NCI-H2227 treated with DMSO at 0.1 percent for 48 hours (cell line): Measurements from ENCODE around the gene RAB44.
"Not testable (repeated sequence)": the region's sequence is repeated elsewhere in the genome, so short reads cannot be mapped to it uniquely, and the experiment has no call there.

Experiments used
- DNase-seq: peaks from one replicate; lab custom pipeline; 2025; lab: John Stamatoyannopoulos, UW

RAB44 gene

DNA sequence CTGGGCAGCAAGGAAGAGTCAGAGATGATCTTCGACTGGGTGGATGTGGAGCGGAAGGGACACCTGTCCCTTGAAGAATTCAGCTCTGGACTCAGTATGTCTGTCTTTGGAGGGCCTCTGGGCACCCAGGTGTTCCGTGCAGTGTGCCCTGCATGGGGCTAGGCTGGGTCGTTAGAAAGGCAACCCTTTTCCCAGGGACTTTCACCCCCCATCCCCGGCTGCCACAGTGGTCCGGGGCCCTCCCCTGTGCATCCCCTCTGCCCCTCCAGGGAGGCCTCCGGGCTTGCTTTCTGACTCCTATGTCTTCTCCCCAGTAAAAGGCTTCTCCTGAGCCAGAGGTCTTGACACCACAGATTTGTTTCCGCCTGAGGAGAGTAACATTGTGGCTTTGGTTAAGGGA, 16.2 kb downstream of the RAB44 start:
- DNase-seq: no peak

DNA sequence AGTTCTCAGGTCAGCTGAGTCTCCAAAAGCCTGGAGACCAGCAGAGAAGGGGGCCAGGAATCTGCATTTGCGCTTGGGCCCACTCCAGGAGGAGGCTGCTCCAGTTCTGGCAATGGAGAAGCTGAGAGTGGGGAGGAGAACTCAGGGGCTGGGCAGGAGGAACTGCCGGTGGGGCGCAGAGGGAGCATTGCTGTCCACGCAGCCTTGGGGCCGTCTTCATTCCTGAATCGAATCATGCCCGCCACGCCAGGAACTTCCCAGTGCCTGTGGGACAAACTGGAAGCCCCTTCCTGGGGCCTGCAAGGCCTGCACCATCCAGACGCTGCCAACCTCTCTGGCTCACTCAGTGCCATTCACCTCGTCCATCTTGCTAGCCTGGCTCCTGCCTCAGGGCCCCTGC, 16.9 kb downstream of the RAB44 start:
- DNase-seq: no peak

DNA sequence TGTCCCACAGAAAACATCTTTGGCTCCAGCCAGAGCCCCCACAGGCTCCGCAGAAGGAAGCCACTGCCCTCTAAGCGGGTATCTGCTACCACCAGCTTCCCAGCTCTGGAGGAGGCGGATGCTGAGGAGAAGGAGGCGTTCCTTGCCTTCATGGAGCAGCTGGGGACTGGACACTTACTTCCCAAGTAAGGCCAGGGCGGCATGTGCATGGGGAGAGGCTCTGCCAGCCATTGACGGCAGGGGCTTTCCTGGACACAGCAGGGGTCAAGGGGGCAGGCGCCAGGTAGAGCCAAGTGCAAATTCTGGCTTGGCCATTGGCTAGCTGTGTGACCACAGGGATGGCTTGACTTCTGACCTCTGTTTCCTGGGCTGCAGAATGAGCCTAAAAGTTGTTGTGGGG, 17.8 kb downstream of the RAB44 start:
- no peak for DNase-seq

DNA sequence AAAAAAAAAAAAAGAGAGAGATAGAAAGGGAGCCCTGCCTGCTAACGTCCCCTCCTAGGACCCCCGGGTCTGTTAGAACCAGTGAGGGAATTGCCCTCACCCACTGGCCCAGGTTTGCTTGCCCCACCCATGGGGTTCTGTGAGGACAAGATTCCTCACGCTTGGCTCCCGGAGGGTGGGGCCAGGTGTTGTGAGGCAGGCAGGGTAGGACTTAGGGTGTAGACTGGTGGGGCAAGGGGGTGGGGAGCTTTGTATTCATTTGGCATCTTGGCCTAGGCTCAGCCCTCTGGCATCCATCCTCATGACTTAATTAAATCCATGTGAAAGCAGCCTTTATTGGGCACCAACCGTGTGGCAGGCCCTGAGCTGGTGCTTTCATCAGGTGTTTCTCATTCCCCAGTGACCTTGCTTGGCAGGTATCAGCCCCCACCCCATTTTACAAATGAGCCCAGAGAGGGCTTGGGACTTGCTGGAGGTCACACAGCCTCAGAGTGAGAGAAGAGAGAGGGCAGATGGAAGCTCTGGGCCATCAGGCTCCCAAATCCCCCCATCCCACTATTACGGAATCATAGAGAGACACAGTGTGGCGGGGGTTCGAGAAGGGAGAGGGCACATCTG, 19.0 kb downstream of the RAB44 start:
- DNase-seq: no peak

DNA sequence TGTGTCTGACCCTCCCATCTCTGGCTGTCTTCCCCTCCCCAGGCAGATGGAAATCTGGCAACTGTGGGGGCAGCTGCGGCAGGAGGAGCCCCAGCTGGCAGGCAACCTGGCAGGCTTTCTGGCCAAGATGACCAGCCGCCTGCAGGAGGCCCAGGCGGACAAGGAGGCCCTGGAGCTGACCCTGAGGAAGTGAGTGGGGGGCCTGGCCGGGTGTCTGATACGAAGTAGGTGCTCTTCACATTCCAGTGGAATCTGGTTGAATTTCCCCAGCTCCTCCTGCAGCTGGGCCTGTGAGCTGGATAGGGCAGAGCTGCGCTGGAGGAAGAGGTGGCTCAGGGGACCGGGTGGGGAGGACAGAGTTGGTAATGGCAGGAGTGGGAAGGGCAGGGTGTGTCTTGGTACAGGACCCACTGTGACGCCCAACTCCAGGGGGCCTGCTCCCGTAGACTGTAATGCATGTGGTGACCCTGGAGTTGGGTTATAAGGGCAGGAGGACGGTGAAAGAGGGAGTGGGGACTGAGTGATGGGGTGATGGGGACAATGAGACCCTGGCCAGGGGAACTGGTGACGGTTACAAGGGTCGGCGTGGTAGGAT, 19.7 kb downstream of the RAB44 start:
- no peak for DNase-seq

DNA sequence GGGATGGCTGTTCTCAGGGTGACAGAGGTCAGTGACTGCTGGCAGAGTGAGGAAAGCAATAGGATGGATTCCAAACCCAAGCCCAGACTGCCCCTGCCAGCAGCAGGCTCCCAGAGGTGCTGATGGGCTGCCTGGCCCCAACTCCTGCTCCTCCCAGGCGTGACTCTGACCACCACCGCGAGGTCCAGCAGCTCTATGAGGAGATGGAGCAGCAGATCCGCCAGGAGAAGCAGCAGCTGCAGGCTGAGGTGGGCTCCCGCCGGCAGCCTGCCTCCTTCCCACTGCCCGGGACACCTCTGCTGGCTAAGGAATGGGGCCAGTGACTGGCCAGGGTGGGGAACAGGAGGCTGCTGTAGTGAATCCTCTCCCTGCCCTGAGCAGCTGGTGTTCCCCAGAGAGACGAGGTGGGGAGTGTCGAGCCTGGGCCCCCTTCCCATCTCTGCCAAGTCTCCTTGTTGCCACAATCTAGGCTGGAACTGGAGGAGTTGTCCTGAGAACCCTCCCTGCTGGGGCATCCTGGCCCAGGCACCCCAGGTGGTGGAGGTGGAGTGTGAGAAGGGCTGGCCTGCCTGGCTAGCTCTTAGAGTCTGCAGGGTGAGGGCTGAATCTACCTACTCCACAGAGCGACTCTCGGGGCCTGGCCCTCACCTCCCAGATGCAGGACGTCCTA, 20.4 kb downstream of the RAB44 start:
- DNase-seq: no peak

DNA sequence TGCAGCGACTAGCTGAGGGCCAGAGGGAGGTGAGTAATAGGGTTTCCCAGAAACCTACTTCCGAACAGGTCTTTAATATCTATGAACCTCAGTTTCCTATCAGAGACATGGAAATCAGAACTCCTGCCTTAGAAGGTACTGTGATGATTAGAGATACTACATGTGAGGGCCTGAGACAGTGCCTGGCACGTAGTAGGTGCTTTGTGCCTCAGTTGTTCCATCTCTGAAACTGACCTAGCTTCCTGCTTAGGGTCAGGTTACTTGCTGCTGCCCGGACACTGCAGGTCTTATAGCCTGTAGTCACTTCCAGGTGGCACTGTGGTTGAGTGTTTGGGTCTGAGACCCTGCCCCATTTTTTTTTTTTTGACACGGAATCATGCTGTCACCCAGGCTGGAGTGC, 20.9 kb downstream of the RAB44 start:
- no peak for DNase-seq

DNA sequence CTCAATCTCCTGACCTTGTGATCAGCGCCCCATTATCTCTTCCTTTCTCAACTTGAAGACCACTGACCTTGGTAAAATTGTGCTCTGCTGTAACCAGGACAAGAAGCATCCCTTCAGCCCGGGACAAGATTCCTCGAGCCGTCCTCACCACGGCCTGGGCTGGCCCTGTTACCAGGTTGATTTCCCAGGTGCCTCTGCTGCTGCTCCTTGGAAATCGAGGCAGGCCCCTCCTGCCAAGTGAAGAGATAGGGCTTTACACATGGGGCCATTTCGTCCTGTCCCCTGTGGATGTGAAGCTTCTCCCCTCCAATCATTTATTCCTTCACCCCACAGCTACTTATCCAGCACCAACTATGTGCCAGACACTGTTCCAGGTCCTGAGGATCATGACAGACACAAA, 21.5 kb downstream of the RAB44 start:
- DNase-seq: no peak

DNA sequence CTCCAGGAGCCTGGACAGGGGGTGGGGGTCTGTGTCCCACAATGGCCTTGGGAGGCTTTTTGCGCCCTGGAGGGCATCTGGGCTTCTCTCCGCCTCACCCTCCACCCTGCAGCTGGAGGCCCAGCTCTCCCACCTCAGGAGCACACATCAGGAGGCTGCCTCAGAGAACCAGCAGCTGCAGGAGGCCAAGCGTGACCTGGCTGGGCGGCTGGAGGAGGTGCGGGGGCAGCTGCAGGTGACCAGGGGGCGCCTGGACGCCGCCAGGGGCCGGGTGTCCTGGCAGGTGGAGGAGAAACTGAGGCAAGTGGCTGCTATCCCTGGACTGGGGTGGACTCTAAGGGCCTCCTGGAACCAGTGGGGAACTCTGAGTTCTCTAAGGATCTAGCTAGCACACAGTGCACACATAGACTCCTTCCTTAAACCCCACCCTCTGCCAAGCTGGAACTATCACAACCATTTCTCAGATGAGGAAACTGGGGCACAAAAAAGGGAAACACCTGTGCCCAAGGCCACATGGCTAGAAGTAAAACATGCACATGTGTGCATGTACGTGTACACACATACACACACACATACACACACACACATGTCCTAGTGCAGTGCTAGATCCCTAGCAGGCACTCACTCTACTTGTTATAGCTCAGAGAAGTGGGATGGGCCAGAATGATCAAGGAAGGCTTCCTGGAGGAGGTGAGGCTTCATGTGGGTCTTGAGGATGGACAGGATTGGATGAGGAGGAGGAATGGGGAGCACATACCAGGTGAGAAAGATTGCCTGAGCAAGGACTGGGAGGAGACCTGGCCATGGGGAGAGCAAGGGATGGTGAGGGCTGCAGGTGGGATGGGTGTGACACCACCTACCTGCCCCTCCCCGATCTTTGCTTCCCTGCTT, 22.9 kb downstream of the RAB44 start:
- DNase-seq: no peak

DNA sequence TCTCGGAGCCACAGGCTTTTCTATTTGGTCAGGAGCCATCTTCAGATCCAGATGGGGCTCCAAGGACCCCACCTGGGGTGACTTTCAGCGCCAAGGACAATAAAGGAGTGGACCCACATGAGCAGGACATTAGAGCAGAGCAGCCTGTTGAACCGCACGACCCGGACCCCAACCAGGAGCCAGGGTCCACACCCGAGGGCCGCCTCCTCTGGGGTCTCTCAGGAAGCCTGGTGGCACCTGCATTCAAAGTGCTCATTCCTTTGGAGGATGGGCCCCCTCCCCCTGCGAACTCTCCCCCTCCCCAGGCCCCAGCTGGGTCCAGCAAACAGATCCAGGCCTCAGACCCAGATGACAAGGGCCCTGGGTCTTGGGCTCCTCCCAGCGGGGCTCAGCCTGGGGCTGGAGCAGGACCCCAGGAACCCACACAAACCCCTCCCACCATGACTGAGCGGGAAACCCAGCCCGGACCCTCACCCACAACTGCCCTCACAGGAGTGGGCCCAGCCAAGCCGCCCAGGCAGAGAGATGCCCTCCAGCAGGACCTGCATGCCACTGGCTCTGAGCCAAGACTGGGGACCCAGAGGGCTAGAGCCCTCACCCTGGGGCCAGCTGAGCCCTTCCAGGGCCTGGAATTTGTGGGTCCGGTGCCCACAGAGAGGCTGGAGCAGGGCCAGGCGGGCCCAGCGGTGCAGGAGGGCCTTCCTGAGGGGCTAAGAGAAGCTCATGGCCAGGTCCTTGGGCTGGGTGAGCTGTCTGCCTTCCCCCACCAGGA, 23.9 kb downstream of the RAB44 start:
- no peak for DNase-seq

DNA sequence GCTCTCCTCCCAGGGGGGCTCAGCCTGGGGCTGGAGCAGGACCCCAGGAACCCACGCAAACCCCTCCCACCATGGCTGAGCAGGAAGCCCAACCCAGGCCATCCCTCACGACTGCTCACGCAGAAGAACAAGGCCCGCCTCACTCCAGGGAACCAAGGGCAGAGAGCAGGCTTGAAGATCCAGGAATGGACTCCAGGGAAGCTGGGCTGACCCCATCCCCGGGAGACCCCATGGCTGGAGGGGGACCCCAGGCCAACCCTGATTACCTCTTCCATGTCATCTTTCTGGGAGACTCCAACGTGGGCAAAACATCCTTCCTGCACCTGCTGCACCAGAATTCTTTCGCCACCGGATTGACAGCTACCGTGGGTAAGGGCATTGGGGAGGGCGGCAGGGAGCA, 24.7 kb downstream of the RAB44 start:
- DNase-seq: no peak

DNA sequence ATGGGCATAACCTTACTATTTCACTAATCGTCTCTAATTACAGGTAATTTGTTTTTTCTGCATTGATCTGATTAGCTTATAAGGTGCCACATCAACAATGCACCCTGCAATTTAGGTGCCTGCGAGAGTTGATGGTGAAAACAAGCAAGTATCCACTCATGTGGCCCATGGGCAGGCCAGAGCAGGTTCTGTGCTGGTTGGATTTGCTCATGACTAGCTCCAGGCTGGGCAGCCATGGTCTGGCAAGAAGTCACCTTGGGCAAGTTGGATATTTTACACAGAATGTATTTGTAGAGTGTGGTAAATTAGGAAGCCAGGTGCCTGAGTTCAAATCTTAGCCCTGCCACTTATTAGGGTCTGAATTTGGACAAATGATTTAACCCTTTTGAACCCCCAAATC, 25.3 kb downstream of the RAB44 start:
- DNase-seq: no peak

DNA sequence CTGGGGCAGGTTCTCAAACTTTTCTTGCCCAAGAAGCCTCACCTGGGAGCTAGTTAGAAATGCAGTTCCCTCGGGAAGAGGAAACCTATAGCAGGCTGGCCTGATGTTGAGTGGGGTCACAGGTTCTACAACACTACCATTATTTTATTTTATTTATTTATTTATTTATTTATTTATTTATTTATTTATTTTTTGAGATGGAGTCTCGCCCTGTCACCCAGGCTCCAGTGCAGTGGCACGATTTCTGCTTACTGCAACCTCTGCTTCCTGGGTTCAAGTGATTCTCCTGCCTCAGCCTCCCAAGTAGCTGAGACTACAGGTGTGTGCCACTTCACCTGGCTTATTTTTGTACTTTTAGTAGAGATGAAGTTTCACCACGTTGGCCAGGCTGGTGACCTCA, 26.4 kb downstream of the RAB44 start:
- DNase-seq: not testable (repeated sequence)

DNA sequence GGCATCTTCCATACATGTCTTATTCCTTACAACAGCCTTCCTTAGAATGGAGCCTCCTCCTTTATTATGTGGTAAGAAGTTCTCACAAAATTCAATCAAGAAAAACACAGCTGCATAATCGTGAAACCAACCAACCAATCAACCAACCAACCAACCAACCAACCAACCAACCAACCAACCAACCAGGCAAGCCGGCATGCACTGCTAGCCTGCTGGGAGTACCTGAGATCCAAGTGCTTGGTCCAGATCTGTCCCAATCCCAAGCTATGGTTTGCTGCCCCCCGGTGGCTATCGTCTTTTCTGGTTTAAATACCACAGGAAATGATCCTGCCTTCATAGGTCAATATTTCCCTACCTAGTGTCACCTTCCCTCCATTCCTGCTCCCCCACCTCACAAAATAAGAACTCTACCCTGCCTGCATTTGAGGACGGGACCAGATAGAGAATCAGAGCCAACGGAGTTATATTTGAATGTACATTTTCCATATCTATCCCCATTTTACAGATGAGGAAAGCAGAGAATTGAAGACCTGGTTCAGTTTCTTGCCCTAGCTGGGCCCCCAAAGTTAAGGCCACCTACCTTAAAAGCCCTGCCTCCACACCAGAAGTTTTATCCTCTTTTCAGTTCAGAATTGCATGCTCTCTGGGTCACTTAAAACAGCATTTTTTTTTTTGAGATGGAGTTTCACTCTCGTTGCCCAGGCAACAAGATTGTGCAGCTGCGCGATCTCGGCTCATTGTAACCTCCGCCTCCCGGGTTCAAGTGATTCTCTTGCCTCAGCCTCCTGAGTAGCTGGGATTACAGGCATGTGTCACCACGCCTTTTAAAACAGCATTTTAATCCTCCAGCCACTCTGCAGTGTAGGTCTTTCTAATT, 27.1 kb downstream of the RAB44 start:
- DNase-seq: peak; percentile 19

DNA sequence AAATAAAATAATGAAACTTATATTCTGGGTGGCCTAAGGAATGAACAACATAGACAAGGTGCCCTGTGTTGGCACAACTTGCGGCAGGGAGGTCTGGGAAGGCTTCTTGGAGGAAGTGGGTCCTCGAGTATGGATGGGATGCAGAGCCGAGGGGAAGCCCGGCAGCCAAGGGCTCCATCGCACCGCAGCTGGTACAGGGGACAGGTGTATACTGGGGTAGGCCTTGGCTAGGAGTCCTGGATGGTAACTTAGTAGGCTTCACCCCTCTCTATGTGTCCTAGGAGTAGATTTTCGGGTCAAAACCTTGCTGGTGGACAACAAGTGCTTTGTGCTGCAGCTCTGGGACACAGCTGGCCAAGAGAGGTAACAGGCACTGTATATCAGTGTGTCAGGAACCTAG, 28.0 kb downstream of the RAB44 start:
- no peak for DNase-seq

DNA sequence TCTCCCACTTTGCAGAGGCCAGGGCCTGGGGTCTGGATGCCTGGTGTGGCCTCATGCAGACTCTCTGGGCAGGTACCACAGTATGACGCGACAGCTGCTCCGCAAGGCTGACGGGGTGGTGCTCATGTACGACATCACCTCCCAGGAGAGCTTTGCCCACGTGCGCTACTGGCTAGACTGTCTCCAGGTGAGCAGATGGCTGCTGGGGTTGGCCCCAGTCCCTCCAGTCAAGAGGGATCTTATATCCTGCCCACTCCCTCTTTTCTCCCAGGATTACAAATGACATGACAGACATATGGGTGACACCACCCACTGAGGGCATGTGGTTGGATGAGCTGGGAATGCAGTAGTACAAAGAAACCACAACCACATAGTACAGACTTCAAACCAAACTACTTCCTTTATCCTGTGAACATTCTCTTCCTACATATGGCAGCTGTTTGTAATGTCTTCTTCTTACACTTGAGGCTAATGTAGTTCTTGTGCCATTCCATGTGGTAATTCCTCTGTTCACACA, 29.9 kb downstream of the RAB44 start:
- DNase-seq: no peak

DNA sequence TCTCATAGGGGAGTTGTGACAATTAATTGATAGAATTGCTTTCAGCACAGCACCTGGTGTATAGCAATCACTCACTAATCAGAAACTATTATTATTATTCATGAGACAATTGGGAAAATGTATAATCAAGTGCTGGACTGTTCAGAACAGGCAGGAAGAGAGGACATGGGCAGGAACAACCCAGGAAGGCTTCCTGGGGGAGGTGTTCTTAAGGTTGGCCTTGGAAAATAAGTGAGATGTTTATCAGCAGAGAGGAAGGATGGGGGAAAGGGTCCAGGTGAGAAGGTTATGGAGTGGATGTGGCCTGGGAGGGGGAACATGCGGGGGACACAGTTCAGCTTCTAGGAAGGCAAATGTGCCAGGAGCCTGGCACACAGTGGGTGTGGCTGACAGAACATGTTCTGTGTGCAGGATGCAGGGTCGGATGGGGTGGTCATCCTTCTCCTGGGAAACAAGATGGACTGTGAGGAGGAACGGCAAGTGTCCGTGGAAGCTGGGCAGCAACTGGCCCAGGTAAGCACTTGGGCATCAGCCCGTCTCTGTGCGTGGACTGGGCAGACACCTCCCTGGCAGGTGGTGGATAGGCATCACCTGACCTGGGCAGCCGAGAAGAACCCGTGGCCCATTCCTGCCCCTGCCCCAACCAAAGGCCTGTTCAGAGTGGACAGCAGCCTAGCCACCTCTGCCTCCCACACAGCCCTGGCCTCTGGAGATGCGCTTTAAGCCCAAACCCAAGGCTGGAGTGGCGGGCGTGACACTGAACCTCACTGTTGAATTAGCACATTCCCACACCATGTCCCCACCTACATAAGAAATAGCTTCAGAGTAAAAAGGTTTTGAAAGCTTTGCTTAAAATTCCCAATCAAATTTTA, 30.9 kb downstream of the RAB44 start:
- DNase-seq: no peak

DNA sequence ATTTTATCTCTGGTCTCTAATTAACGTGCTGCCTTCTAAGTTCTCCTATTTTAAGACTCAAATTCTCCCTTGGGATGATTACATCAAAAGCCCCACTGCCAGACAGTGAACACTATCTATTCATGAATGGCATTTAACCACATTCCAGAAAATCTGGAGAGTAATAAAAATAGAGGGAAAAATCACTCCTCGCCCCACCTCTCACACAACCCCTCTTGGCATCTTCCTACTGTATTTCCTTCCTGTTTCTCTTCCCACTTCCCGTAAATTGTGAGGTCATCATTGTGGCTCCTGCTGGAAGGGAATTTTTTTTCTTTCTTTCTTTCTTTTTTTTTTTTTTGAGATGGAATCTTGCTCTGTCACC, 31.5 kb downstream of the RAB44 start:
- DNase-seq: no peak

DNA sequence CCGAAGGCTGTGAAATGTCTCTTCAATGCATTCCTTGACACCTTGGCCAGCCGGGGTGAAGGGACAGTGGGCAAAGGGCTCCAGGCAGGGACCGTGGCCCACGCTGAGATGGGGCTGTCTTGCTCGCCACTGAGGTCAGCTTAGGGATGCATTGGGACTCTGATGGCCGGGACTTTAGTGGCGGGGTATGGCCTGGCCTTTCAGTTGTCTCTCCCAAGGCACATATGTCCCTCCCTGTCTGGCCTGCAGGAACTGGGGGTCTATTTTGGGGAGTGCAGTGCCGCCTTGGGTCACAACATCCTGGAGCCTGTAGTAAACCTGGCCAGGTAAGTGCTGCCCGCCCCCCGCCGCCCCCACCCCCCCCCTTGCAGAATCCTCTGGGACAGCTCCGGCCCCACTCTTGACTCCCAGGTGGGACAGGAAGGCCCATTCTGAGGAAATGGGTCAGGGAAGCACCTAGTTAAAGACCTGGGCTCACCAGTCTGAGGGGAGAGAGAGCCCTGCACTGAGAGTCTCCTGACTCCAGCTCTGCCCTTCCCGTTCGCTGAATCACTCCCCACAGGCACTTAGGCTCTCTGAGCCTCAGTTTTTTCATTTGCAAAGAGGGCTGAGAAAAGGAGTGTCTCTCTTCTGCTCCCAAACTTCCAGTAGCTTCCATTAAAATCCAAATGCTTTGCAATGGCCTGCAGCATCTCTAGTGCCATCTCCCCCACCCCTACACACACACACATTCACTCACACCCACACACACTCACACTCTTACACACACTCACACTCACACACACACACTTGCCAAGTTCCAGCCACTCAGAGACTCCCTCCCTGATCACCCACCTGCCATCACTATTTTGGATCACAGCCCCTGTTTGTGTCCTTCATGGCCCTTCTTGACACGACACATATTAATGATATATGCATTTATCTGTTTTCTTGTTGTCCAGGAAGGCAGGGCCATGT, 33.1 kb downstream of the RAB44 start:
- no peak for DNase-seq
